Progenitor cell of endocrine pancreas (in vitro differentiated cells): ENCODE results near the gene TEX36. TPM values are rescaled to one million over a fixed set of nuclear protein-coding genes. Genes with fewer than 3 reads are reported as not detected.

ENCODE experiments used
- DNase-seq: peaks from one replicate; pipeline ENCODE4 v3.0.0; 2021; ENCODE audit warnings: low spot score; ENCODE audit not compliant: unreplicated experiment
- H3K27ac Mint-ChIP-seq: 2 replicates; pipeline ENCODE4 v1.8.0; 2021; ENCODE audit warnings: mild to moderate bottlenecking, moderate library complexity, mixed read lengths
- H3K27me3 Mint-ChIP-seq: 2 replicates; pipeline ENCODE4 v1.8.0; 2021; ENCODE audit warnings: mixed read lengths
- H3K36me3 Mint-ChIP-seq: 2 replicates; pipeline ENCODE4 v1.8.0; 2022; ENCODE audit warnings: mixed read lengths; ENCODE audit not compliant: insufficient read depth
- H3K4me1 Mint-ChIP-seq: 2 replicates; pipeline ENCODE4 v1.8.0; 2021; ENCODE audit warnings: low read depth, mixed read lengths
- H3K4me3 Mint-ChIP-seq: 2 replicates; pipeline ENCODE4 v1.8.0; 2021; ENCODE audit warnings: low read depth, mild to moderate bottlenecking, moderate library complexity, mixed read lengths
- H3K9me3 Mint-ChIP-seq: 2 replicates; pipeline ENCODE4 v1.8.0; 2021; ENCODE audit warnings: low read depth, mixed read lengths
- CTCF ChIP-seq: fragments of 200-600 bp; sonication (generic); IDR thresholded peaks from one replicate; pipeline ENCODE4 v1.5.0; 2021; ENCODE audit warnings: antibody characterized with exemption, mild to moderate bottlenecking; ENCODE audit not compliant: unreplicated experiment
- total RNA-seq: library from RNA; stranded (reverse); gene quantifications from 2 replicates; pipeline ENCODE4 v1.2.1, GENCODE V29; 2021

The TEX36 gene
- total RNA-seq, 1 donor from 2014 or later: not detected

GRCh38 chr10:125694883-125695282 is 11.9 kb upstream of the TEX36 start:
- Mint-ChIP-seq H3K36me3 (no peaks in the 10 kb centered on the region), H3K9me3 (no peaks in the 10 kb centered on the region), H3K4me3 (no peak overlapping the region), H3K27ac (no peak overlapping the region), H3K27me3 (no peaks in the 10 kb centered on the region), H3K4me1 (peaks cover 10% of the 10 kb centered on the region)
- no peak for TF ChIP-seq CTCF
- no peak for DNase-seq

DNA sequence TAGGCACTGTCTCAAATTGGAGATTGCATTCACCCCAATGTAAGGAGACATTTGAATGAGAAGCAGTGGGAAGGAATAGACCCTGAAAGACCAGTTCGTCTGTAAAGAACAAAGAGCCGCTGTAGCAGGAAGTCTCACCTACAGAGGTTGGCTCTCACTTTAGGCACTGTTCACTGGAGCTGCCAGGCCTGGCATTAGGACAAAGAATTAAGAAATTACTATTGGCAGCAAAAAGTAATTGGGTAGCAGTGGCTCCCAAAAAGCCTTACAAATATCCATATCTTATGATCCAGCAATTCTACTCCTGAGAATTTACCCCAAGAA is 10.5 kb upstream of the TEX36 start:
- no peak overlapping the region for H3K27ac Mint-ChIP-seq
- no peaks in the 10 kb centered on the region for H3K9me3 Mint-ChIP-seq
- no peaks in the 10 kb centered on the region for H3K36me3 Mint-ChIP-seq
- no peak for TF ChIP-seq CTCF
- no peaks in the 10 kb centered on the region for H3K27me3 Mint-ChIP-seq
- no peak for DNase-seq
- no peak overlapping the region for H3K4me3 Mint-ChIP-seq
- peaks cover 10% of the 10 kb centered on the region for H3K4me1 Mint-ChIP-seq

DNA sequence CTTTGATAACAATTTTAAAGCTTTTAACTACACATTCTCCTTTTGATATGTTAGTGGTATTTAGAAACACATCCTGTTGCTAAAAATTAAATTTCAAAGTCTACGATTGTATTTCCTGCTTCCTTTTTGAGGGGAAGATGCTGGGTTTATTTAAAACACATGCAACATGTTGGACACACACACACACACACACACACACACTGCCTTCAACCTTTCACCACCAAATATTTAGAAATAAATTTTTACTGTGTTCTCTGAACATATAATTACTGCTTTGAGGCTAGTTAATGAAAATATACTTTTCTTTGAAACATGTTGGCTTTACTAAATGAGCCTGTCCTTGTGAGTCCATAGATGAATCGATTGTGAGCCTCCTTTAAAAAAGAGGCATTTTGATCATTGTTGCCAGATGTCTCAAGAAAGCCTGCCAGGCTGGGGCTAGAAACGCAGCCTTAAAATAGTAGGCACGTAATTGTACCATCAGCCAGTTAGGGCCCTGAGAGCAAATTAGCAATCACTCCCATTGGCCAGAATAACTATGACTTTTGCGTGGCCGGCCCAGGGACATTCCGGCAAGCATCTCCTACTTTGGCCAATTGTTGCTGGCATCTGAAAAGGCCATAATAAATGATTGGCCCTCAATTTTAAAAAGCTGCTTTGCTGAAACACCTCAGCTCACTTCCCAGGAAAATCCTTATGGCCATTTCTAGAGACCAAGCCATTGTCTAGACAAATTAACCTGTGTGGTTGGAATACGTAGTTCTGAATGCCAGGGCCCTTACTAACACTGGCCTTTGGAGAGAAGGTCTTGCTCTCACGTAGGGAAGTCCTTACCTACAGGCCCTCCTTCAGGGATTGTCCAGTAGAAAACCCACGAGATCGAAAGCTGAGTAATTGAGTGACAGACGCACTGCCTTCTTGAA is 9.9 kb upstream of the TEX36 start:
- Mint-ChIP-seq H3K9me3 (no peaks in the 10 kb centered on the region), H3K27me3 (no peaks in the 10 kb centered on the region), H3K4me3 (no peak overlapping the region), H3K36me3 (no peaks in the 10 kb centered on the region), H3K4me1 (peaks cover 10% of the 10 kb centered on the region), H3K27ac (no peak overlapping the region)
- no peak for DNase-seq
- no peak for TF ChIP-seq CTCF

DNA sequence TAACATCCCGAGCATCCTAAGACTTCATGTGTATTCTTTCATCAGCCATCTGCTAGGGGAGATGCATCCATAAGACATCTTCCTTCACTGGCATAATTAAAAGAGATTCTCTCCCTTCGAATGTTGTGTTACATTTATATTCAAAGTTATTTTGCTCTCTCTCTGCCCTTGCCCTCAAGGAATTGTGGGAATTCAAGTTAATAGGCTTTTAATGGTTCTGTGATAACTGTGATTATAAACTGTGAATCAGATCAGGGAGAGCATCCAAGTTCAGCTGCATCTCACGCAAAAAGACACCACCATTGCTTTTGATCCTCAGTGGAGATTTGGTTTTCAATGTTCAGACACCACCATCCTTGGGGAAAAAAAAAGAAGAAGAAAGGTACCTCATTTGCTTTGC is 9.2 kb upstream of the TEX36 start:
- DNase-seq: no peak

More for the DNA sequence above, 9.2 kb upstream of the TEX36 start:
- no peaks in the 10 kb centered on the region for H3K36me3 Mint-ChIP-seq
- H3K9me3 Mint-ChIP-seq: no peaks in the 10 kb centered on the region
- H3K4me1 Mint-ChIP-seq: peaks cover 10% of the 10 kb centered on the region
- no peak overlapping the region for H3K4me3 Mint-ChIP-seq
- H3K27me3 Mint-ChIP-seq: no peaks in the 10 kb centered on the region
- no peak for TF ChIP-seq CTCF
- no peak overlapping the region for H3K27ac Mint-ChIP-seq
